GM21367 (cell line): ENCODE measurements around the gene CACFD1.

Experiments
- ATAC-seq: cut with Tn5 transposase; IDR thresholded peaks from one replicate; pipeline ENCODE4 v1.9.1; 2021; ENCODE audit not compliant: unreplicated experiment

CACFD1 gene

DNA sequence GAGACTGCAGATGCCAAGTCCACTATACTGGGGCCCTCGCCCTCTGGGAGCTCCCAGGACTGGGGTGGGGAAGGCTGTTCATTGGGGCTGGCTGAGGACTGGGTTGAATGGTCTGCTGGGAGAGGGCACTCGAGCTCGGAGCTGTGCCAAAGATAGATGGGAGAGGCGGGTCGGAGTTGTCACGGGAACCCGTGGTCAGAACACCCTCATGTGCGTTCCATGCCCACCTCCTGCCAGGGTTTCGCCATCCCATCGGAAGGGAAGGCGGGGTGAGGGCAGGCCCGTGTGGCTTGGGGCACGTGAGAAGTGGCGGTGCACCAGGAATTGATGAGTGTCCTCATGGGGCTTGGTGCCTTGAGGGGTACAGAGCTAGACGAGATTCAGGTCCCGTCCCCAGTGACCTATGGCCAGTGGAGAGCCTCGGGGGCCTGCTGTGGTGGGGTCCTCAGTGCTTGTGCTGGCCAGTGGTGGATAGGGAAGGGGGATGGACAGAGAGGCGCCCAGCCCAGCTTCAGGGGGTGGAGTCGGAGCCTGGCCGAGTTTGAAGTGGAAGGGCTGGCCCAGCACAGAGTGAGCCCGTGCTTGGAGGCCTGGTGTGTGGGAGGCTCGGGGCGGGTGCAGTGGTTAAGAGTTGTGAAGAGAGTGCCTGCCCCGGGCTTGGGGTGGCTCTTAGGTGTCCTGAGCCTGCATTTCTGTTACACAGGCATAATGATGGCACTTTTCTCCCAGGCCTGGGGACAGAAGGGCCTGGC, 4.3 kb downstream of the CACFD1 start:
- no peak for ATAC-seq

DNA sequence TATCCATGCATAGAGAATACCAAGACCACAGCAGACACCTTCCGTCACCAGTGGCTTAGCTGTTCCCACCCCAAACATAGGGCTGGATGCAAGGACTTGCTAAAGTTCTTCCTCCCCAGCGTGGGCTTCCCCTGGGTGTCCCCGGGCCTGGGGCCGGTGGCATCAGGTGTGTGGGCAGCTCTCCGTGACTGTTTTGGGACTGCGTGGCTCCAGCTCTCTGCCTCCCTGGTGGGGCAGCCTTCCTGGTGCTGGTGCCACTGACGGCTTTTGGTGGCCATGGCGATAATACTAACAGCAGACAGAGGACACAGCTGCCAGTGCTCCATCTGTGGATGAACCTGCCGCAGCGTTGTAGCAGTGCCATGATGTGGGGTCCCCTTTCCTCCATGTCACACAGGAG, 4.9 kb downstream of the CACFD1 start:
- ATAC-seq, result no peak

DNA sequence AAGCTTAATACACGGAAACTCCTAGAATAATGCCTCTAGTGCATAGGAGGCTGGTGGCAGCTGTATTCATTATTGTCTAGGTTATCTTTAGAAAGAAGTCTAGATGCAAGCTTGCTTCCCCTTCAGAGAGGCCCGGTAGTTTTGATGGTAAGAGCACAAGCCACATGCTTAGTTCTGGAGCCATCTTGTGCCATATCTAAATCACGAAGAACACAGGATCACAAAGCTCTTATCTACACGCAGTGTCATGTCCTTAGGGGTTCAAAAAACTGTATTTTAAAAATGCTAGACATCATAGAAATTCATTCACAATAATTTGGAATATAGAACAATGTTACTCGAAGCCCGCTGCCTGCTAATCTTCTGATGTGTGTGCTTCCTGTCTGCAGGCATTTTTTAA, 6.2 kb downstream of the CACFD1 start:
- no peak for ATAC-seq

DNA sequence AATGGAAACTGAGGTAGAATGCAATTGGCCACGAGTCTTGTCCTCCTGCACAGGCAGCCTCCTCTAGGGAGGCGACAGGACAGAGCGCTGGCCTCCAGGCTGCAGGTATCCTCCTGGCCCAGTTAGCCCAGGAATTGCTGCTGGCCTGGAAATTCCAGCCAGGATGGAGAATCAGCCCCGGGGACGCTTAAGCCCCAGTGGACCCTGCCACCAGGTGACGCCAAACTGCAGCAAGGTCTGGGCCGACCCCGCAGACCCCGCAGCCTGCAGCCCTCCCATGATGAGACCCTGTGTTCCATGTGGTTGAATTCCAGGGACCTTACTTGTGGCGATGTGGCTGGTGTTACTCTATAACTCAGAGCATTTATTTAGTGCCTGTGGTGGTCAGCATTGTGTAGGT, 7.3 kb downstream of the CACFD1 start:
- no peak for ATAC-seq

DNA sequence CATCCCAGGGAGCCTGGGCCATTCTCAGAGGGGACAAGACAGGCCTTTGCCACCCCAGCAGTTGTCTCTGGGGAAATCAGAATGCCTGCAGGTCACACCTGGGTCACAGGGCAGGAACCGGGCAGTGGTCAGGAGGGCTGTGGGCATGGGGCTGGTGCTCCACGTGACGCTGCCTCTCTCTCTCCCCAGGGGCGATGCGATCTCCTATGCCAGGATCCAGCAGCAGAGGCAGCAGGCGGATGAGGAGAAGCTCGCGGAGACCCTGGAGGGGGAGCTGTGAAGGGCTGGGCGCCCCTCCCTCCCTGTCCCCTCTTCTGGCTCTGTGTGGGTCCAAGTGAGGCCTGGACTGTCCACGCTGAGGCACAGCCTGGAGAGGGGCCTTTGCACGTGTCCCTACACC, 8.6 kb downstream of the CACFD1 start:
- ATAC-seq, result no peak

DNA sequence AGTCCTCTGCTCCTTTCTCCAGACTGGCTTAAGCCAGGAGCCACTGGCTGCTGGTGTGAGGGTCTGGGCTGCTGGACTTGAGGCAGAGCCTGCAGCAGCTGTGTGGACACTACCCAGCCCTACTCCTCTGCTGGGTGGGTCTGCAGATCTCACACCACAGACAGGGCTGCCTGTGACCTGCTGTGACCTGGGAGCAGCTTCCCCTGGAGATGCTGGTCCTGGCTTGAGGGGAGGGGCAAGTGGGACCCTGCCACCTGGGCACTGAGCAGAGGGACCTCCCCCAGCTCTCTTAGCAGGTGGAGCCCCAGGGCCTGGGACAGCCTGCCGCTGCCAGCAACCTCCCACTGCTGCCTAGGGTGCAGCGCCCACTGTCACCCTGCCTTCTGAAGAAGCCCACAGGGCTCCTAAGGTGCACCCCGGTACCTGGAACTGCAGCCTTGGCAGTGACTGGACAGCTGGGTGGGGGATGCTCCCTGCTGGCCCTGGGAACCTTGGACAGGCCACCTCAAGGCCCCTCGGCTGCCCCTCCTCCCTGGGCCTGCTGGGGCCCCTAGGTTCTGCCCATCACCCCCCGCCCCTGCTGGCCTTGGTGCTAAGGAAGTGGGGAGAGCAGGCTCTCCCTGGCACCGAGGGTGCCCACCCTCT, 9.1 kb downstream of the CACFD1 start:
- no peak for ATAC-seq

DNA sequence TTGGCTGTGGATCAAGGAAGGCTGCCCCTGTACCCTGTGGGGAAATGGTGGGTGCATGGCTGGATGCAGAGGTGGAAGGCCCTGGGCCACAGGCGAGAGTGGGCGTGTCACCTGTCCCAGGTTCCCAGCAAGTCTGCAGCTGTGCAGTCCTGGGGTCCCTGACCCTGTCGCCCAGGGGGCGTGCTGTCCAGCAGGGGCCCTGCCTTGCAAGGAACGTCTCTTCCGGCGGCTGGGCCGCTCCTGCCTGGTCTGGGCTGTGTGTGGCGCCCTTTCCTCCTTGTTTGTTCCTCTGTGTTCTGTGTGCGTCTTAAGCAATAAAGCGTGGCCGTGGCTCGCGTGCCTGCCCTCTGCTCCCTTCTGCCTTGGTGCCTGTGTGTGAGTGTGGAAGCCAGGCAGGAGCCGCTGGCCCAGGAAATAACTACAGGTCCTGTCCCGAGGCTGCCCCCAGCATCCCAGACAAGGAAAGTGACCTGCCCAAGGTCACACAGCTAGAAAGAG, 10.7 kb downstream of the CACFD1 start:
- ATAC-seq, result no peak

DNA sequence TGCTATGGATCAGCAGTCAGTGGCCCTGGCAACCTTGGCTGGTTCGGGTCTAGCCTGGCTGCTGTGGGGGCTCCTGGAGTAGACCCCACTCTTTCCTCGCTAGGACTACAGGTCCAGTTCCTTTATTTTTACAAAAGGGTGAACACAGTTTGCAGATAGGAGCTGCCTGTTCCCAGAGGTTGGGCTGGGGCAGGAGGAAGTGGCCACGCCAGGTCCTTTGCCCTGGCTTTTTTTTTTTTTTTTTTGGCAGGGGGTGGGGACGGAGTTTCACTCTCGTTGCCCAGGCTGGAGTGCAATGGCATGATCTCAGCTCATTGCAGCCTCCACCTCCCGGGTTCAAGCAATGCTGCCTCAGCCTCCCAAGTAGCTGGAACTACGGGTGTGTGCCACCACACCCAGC, 11.2 kb downstream of the CACFD1 start:
- ATAC-seq, result no peak

DNA sequence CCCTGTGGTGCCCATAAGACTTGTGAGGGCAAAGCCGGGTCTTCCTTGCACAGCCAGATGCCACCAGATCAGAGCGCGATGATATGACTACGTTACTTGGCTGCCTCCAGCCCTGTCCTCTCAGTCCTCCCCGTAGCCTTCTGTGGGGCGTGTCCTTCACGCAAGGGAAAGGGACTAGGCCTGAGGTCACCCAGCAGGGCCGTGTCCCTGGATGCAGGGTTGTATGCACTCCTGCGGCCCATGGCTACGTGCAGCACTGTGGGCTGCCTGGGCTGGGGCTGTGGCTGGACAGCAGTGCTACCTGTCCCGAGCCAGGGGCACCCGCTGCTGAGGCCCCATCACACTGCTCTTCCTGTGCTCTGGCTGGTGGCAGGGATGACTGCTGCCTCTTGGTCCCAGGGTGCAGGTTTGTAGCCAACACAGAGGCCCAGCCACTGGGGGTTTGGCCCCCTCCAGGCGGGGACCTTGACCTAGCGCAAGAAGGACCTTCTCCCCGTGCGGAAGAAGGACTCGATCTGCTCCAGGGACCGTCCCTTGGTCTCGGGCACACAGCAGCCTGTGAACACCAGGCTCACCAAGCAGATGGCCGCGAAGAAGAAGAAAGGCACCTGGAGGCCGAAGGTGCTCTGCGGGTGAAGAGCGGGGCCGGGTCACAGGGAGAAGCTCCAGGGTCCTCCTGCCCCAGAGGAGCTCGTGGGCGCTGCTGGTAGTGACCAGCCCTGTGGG, 11.9 kb downstream of the CACFD1 start:
- ATAC-seq, result no peak

DNA sequence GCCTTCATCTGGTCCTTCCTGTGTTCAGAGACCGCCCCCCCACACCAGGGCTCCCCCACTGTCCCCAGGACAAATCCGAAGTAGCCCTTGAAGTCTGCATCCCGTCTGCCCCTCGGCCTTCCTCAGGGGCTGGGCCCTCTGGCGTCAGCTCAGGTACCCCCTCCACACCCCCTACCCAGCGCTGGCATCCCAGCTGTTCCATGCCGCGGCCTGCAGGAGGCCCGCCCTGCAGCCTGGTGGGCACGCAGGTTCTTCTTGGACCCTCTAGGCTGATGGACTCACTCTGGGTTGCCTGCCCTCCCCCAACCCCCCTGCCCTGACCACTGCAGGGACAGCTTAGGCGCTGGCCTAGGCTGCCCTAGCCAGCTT, 12.5 kb downstream of the CACFD1 start:
- no peak for ATAC-seq

DNA sequence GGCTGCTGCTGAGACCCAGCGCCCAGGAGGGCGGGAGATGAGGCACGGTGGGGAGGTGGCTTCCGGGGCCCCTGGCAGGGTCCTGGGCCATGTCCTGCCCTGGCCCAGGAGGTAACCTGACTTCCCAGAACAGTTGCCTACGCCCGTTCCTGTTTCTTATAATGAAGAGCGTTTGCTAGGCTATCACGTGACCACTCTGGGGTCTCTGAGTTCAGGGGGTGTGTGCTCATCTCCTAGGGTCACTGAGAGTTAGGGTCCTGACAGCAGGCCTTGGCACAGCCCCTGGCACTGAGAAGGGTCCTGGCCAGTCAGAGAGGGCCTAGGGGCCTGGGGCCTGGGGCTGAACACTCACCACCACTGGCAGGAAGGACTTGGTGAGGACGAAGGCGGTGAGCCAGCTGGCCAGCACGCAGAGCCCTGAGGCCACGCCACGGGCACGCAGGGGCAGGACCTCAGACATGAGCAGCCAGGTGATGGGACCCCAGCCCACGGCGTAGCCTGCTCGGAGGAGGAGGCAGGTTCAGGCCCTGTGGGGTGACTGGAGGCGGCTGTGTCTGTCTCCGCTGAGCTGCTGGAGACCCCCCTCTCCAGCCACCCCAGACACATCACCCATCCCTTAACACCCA, 13.1 kb downstream of the CACFD1 start:
- no peak for ATAC-seq

DNA sequence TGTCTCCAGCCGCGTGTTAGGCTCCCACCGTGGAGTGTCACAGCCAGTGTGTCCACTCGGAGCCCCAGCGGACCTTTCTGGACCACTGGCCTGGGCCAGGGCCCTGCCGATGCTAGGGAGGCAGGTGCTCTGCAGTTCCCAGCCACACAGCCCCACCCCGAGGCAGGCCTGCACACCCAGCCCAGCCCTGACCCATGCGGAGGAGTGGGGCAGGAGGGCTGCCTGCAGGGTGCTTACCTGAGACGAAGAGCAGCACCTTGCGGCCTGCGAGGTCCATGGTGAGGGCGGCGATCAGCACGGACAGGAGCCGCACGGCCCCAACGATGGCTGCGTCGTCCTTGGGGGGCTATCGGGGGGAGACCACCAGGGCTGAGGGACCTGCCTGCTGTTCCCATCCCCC, 14.0 kb downstream of the CACFD1 start:
- no peak for ATAC-seq

DNA sequence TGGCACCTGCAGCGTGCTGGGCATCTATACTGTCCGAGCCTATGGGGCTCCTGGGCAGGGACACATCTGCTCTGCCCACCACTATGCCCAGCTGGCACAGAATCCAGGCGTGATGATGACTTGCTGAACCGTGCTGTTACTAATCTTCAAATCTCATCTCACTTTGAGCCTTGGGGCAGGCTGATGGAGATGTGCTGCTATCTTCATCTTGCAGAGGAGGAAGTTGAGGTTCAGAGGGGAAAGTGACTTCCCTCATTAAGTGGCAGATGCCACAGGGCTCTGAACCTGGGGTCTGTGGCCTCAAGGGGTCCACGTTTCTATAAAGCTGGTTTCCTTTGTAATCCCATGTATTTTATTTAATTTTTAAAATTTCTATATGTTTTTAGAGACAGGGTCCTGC, 14.4 kb downstream of the CACFD1 start:
- no peak for ATAC-seq

DNA sequence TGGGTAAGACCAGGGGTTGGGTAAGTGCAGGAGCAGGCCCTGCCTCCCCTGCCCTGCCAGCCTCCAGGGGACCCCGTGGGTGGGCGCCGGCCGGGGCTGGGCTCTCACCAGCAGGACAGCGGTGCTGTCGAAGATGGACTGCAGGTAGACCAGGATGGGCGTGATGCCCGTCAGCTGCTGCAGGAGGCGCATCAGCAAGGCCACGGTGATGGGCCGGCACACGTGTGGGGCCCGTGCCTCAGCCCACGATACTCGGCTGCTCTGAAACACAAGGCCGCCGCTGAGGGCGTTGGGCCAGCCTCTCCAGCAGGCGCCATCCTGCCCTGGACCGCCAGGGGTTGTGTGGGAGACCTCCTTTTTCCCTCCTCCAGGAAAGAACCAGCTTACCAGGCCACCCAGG, 15.1 kb downstream of the CACFD1 start:
- no peak for ATAC-seq

DNA sequence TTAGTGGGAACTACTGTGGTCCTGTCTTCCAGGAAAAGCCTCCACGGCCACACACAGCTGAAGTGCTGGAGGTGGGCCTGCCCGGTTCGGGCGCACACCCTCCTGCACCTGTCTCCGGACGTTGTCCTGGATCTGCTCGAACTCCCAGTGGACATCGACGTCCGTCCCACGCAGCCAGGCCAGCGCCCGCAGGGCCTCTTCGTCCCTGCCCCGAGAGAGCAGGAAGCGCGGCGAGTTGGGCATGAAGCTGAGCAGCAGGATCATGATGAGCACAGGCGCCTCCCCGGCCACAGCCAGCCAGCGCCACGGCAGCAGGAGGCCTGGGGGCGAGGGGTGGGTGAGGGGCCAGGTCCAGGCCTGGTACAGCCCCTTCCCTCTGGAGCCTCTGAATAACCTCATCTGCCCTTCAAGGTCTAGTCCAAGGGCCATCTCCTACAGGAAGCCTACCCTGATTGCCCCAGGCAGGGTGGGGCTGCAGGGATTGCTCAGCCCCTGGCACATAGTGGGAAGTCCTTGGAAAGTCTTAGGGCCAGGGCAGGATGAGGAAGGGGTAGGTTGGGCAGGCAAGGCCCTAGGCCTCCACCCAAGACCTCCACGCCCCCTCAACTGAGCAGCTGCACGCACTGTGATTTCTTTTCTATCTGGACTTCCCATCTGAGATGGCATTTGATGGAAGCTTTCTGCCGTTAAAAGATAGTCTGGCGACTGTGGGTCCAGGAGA, 15.7 kb downstream of the CACFD1 start:
- no peak for ATAC-seq

DNA sequence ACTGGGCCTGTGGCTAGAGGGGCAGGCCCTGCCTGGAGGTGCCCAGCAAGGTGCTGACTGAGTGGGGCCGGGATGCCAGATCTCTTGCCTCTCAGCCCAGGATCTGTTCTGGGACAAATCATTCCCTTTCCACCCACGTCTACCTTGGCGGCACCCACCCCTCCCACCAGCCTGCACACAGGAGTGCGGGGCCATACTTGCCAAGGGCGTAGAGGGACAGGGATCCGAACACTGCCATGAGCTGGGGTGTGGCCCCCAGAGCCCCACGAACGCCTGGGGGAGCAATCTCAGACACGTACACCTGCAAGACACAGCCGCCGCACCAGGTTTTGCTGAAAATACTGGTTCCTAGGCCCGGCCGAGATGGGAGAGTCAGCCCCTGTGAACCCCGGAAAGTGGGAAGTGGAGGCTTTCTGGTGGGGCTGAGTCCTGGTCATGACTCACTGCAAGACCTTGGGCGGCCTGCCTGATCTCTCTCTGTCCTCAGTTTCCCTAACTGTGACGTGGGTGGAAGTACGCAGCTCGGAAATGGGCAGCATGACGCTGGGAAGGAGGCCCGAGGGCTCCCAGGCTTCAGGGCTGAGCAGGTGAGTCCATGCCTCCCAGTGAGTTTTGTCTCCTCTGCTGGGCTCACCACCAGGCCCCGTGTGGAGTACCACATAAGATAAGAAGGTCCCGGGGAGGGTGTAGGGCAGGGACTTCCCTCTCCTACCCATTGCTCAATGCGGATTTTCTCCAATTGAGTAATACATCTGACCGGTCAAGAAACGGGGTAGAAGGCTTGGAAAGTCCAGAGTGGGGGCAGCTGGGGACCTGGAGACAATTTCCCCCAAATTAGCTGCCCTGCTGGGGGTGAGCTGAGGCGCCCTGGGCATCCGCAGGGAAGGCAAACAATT, 16.5 kb downstream of the CACFD1 start:
- ATAC-seq, result no peak

DNA sequence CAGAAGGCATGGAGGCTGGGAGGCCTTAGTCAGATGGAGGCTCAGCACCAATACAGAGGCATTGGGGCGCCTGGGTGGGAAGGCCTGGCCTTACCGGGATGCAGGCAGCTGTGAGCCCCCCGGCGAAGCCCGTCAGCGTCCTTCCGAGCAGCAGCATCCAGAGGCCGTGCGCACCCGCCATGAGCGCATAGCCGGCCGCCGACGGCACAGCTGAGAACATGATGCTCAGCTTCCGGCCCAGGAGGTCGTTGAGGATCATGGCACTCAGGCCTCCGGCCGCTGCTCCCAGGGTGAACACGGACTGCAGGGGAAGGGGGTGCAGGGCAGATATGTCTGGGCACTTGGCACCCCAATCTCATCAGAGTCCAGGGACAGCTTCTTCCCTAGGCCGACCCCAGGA, 17.2 kb downstream of the CACFD1 start:
- no peak for ATAC-seq

DNA sequence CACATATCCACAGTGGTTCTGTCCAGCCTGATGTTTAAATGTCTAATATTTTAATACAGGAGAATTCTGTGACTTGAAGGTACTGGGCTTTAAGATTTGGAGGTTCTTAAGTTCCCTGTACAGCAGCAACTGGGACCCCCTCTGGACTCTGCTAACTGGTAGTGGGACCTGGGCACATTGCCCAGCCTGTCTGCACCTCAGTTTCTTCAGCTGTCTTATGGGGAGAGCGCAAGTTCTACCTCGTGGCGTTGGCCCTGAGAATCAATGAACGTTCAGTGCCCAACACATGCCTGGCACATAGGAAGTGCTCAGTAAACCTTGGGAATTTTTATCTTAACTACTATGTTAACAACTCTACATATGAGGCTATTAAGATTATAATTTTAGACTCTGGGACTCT, 17.7 kb downstream of the CACFD1 start:
- ATAC-seq, result no peak

DNA sequence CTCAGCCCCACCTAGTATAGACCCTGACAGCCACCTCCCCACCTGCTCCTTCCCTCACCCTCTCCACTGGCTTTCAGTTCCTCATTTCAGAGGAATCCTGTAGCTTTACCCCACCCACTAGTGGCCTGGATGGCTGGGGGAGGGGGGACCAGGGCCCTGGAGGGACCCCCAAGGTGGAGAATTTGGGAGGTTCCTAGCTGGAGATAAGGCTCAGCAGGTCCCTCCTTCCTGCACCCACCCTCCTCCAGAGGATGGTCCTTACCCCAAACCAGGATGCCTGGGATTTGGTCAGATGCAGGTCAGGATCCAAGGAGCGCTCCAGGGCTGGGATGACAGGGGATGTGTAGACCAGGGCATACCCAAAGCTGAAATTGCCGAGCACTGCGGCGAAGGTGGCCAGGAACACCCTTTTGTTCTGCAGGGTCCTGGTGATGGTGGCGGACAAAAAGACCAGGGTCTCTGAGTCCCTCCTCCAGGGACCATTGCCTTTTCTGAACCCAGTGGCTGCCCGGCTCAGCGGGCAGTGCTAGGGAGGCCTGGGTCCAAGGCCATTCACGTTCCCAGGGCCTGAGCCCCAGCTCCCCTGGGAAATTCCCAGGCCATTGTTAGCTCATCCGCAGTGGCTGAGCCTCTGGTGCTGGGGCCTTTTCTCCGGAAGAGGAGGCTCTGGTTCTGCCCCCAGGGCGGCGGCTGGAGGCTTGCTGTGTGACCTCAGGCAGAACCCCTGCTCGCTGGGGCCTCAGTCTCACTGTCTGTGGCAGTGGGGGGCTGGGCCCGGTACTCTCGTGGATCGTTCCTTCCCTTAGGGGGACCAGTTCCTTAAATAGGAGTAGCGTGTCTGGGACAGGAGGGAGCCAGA, 18.4 kb downstream of the CACFD1 start:
- peak; percentile 18 for ATAC-seq
